SU-DHL-6 (cell line): Measurements from ENCODE around the gene PIK3C2B.

Source experiments
- H2AFZ ChIP-seq: fragments of 200-600 bp; sonication (generic); 2 replicates; pipeline ENCODE4 v1.6.1; 2014; ENCODE audit warnings: low read depth, mild to moderate bottlenecking, moderate library complexity, mixed read lengths, antibody characterized with exemption, low read length; ENCODE audit not compliant: severe bottlenecking
- H3F3A ChIP-seq: fragments of 200-600 bp; shearing (Covaris generic); 2 replicates; pipeline ENCODE4 v1.6.0; 2016; ENCODE audit warnings: antibody characterized with exemption, mild to moderate bottlenecking; ENCODE audit not compliant: insufficient read depth
- H3K27ac ChIP-seq: fragments of 200-600 bp; sonication (generic); 2 replicates; pipeline ENCODE4 v1.5.1; 2016; ENCODE audit warnings: low read depth, mild to moderate bottlenecking, low read length, moderate library complexity, mixed read lengths
- H3K27me3 ChIP-seq: fragments of 200-600 bp; sonication (generic), shearing (Covaris generic); 2 replicates; pipeline ENCODE4 v1.6.0; 2014; ENCODE audit warnings: mild to moderate bottlenecking, low read length
- H3K36me3 ChIP-seq: fragments of 200-600 bp; sonication (generic); 2 replicates; pipeline ENCODE4 v1.6.1; 2014; ENCODE audit warnings: mild to moderate bottlenecking, low read length, mixed read lengths
- H3K4me2 ChIP-seq: fragments of 300-600, 200-600 bp; shearing (Covaris generic), sonication (generic); 2 replicates; pipeline ENCODE4 v1.6.0; 2014; ENCODE audit warnings: low read length, low read depth, mild to moderate bottlenecking; ENCODE audit not compliant: poor library complexity, severe bottlenecking
- H3K4me3 ChIP-seq: fragments of 200-600 bp; sonication (generic); 2 replicates; pipeline ENCODE4 v1.5.1; 2014; ENCODE audit warnings: antibody characterized with exemption, low read length, mild to moderate bottlenecking, mixed read lengths; ENCODE audit not compliant: insufficient read depth, poor library complexity, severe bottlenecking
- H3K79me2 ChIP-seq: fragments of 200-600 bp; sonication (generic); 2 replicates; pipeline ENCODE4 v1.6.1; 2014; ENCODE audit warnings: mild to moderate bottlenecking, low read length, moderate library complexity; ENCODE audit not compliant: insufficient read depth
- H3K9ac ChIP-seq: fragments of 200-600 bp; sonication (generic); 2 replicates; pipeline ENCODE4 v1.7.0; 2014; ENCODE audit warnings: mild to moderate bottlenecking, low read length
- H3K9me2 ChIP-seq: fragments of 200-600 bp; sonication (generic); replicated peaks from 2 replicates; pipeline ENCODE4 v1.6.1; 2014; ENCODE audit warnings: low read length; ENCODE audit not compliant: insufficient read depth
- H3K9me3 ChIP-seq: fragments of 200-600 bp; sonication (generic); 2 replicates; pipeline ENCODE4 v1.6.1; 2014; ENCODE audit warnings: low read length, mixed read lengths; ENCODE audit not compliant: insufficient read depth
- H4K20me1 ChIP-seq: fragments of 200-600 bp; sonication (generic); 2 replicates; pipeline ENCODE4 v1.6.1; 2014; ENCODE audit warnings: low read depth, mild to moderate bottlenecking, antibody characterized with exemption, low read length, moderate library complexity, mixed read lengths
- EZH2phosphoT487 ChIP-seq: fragments of 200-600 bp; sonication (generic), shearing (Covaris generic); conservative IDR thresholded peaks from 2 replicates; pipeline ENCODE4 v1.6.1; 2018; ENCODE audit warnings: mild to moderate bottlenecking, antibody characterized with exemption, low read length, moderate library complexity, mixed read lengths
- TF ChIP-seq, protein P1 (sequence below): fragments of 200-600 bp; sonication (generic); IDR thresholded peaks from one replicate; pipeline ENCODE4 v1.5.1; 2017; ENCODE audit warnings: antibody characterized with exemption, mild to moderate bottlenecking, low read length, moderate library complexity; ENCODE audit not compliant: insufficient read depth, poor library complexity, severe bottlenecking

PIK3C2B gene

DNA sequence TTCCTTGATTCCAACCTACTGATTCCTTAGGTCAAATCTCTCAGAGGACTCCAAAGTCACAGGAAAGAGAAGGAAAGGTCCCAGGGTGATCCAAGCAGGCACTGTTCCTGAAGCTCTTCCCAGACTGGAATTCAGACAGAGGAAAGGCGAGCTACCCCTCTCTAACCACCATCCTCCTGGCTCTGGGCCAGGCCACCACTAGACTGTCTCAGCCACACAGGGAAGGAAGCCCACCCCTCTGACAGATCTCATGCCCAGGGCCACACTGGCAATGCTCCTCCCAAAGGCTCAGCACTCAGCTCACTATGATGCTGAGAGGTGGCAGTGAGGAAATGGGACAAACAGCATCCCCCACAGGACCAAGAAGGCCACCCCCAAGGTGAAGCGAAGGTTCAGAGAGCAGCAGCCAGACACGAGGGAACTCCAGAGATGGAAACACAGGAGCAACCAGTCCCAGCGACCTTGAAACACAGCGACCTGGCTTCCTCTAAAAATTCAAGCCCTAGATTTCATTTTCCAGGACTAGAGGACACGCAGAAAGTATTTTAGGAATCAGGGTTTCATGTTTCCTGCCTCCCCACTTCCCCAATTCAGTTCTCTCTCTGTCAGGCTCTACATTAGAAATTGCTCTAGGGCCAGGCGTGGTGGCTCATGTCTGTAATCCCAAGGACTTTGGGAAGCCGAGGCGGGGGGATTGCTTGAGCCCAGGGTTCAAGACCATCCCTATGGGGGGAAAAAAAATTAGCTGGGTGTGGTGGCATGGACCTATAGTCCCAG lies 18.8 kb downstream of the PIK3C2B start:
- TF ChIP-seq EZH2phosphoT487: no peak
- TF ChIP-seq, protein P1, sequence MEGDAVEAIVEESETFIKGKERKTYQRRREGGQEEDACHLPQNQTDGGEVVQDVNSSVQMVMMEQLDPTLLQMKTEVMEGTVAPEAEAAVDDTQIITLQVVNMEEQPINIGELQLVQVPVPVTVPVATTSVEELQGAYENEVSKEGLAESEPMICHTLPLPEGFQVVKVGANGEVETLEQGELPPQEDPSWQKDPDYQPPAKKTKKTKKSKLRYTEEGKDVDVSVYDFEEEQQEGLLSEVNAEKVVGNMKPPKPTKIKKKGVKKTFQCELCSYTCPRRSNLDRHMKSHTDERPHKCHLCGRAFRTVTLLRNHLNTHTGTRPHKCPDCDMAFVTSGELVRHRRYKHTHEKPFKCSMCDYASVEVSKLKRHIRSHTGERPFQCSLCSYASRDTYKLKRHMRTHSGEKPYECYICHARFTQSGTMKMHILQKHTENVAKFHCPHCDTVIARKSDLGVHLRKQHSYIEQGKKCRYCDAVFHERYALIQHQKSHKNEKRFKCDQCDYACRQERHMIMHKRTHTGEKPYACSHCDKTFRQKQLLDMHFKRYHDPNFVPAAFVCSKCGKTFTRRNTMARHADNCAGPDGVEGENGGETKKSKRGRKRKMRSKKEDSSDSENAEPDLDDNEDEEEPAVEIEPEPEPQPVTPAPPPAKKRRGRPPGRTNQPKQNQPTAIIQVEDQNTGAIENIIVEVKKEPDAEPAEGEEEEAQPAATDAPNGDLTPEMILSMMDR: no peak
- no peaks in the 10 kb centered on the region for H3K9me3 ChIP-seq
- no peaks in the 10 kb centered on the region for H3K9me2 ChIP-seq
- H4K20me1 ChIP-seq: no peaks in the 10 kb centered on the region
- no peaks in the 10 kb centered on the region for H3F3A ChIP-seq
- H3K27me3 ChIP-seq: no peaks in the 10 kb centered on the region
- no peak overlapping the region for H2AFZ ChIP-seq
- no peak overlapping the region for H3K4me3 ChIP-seq
- H3K9ac ChIP-seq: no peak overlapping the region
- H3K27ac ChIP-seq: no peak overlapping the region
- no peaks in the 10 kb centered on the region for H3K36me3 ChIP-seq
- no peaks in the 10 kb centered on the region for H3K79me2 ChIP-seq
- no peak overlapping the region for H3K4me2 ChIP-seq

DNA sequence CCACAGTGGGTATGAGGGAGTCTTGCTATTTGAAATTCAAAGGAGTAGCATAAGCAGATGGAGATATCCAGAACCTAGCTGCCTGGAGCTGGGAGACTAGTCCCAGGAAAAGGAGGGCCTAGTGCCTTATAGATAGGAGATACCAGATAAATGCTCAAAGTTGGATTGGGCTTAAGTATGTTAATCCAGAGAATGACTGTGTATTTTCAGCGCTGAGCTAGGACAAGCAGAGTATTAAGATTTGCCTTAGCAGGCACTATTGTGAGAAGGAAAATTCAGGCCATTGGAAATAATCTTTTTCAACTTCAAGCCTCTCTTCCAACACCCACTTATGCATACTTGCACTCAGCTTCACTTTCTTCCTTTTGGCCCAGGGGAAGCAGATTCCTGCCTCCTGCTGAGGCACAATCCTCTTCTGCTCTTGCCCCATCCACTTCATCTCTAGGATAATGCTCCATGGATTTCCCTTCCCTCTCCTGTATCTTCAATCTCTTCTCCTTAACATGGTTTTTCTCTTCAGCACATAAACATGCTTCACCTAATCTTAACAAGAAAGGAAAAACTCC lies 21.1 kb downstream of the PIK3C2B start:
- no peak overlapping the region for H3K27ac ChIP-seq
- no peak overlapping the region for H3K9ac ChIP-seq
- H3K79me2 ChIP-seq: no peaks in the 10 kb centered on the region
- H2AFZ ChIP-seq: no peak overlapping the region
- no peaks in the 10 kb centered on the region for H3K9me2 ChIP-seq
- H3K36me3 ChIP-seq: no peaks in the 10 kb centered on the region
- no peaks in the 10 kb centered on the region; the same call in 1 of the 2 replicates for H3K27me3 ChIP-seq
- H4K20me1 ChIP-seq: no peaks in the 10 kb centered on the region
- H3K4me3 ChIP-seq: no peak overlapping the region
- no peaks in the 10 kb centered on the region for H3F3A ChIP-seq
- no peaks in the 10 kb centered on the region for H3K9me3 ChIP-seq
- TF ChIP-seq, protein P1: no peak
- no peak for TF ChIP-seq EZH2phosphoT487
- H3K4me2 ChIP-seq: no peak overlapping the region

DNA sequence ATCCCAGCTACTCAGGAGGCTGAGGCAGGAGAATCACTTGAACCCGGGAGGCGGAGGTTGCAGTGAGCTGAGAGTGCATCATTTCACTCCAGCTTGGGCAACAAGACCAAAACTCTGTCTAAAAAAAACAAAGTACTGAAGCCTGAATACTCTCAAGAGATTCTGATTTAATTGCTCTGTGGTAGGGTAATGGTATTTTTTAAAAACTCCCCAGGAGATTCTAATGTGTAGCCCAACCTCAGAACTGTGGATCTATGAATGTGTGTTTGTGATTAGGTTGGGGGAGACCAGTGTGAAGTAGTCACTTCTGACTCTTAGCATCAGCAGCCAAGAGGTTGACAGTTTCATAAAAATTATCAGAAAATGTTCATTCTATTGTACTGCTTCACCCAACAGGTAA lies 21.9 kb downstream of the PIK3C2B start:
- no peak for TF ChIP-seq EZH2phosphoT487
- TF ChIP-seq, protein P1: no peak
- Histone ChIP-seq H3K9me3 (no peaks in the 10 kb centered on the region), H3K9ac (no peak overlapping the region), H3K36me3 (no peaks in the 10 kb centered on the region), H3K27me3 (no peaks in the 10 kb centered on the region; the same call in 1 of the 2 replicates), H3F3A (no peaks in the 10 kb centered on the region), H3K9me2 (no peaks in the 10 kb centered on the region), H3K4me3 (no peak overlapping the region), H3K4me2 (no peak overlapping the region), H2AFZ (no peak overlapping the region), H4K20me1 (no peaks in the 10 kb centered on the region), H3K79me2 (no peaks in the 10 kb centered on the region), H3K27ac (no peak overlapping the region)
